Measurements from ENCODE around the gene POLK.
"Not testable (repeated sequence)": the region's sequence is repeated elsewhere in the genome, so short reads cannot be mapped to it uniquely, and the experiment has no call there.

POLK gene

GRCh38 chr5:75529185-75529584 is 17.5 kb downstream of the POLK start:
- Histone ChIP-seq H3K4me3 (ENCODE audit: low read depth, low read length) (no peak overlapping the region), H3K9me3 (no peaks in the 10 kb centered on the region; the same call in 1 of the 2 replicates), H3K4me1 (no peaks in the 10 kb centered on the region), H3K36me3 (peaks cover 4% of the 10 kb centered on the region; the same call in 1 of the 2 replicates), H3K27me3 (no peaks in the 10 kb centered on the region)
- DNase-seq, result no peak
- TF ChIP-seq, protein P1, sequence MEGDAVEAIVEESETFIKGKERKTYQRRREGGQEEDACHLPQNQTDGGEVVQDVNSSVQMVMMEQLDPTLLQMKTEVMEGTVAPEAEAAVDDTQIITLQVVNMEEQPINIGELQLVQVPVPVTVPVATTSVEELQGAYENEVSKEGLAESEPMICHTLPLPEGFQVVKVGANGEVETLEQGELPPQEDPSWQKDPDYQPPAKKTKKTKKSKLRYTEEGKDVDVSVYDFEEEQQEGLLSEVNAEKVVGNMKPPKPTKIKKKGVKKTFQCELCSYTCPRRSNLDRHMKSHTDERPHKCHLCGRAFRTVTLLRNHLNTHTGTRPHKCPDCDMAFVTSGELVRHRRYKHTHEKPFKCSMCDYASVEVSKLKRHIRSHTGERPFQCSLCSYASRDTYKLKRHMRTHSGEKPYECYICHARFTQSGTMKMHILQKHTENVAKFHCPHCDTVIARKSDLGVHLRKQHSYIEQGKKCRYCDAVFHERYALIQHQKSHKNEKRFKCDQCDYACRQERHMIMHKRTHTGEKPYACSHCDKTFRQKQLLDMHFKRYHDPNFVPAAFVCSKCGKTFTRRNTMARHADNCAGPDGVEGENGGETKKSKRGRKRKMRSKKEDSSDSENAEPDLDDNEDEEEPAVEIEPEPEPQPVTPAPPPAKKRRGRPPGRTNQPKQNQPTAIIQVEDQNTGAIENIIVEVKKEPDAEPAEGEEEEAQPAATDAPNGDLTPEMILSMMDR (IDR thresholded peaks at IDR 0.05; ENCODE audit: low read depth, low read length), result no peak

DNA sequence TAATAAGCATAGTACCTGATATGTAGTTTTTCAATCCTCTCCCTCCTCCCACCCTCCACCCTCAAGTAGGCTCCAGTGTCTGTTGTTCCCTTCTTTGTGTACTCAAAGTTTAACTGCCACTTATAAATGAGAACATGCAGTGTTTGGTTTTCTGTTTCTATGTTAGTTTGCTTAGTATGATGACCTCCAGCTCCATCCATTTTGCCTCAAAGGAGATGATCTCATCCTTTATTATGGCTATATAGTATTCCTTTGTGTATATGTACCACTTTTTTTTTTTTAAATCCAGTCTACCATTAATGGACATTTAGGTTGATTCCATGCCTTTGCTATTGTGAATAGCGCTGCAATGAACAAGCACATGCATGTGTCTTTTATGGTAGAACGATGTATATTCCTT is 20.5 kb downstream of the POLK start:
- H3K27me3 ChIP-seq, result no peaks in the 10 kb centered on the region
- H3K9me3 ChIP-seq, result no peaks in the 10 kb centered on the region; the same call in 1 of the 2 replicates
- no peak for DNase-seq
- peaks cover 4% of the 10 kb centered on the region; the same call in 1 of the 2 replicates for H3K36me3 ChIP-seq
- H3K4me3 ChIP-seq (ENCODE audit: low read depth, low read length), result no peak overlapping the region
- no peaks in the 10 kb centered on the region; the same call in 1 of the 2 replicates for H3K4me1 ChIP-seq
- TF ChIP-seq, protein P1 (IDR thresholded peaks at IDR 0.05; ENCODE audit: low read depth, low read length), result no peak

DNA sequence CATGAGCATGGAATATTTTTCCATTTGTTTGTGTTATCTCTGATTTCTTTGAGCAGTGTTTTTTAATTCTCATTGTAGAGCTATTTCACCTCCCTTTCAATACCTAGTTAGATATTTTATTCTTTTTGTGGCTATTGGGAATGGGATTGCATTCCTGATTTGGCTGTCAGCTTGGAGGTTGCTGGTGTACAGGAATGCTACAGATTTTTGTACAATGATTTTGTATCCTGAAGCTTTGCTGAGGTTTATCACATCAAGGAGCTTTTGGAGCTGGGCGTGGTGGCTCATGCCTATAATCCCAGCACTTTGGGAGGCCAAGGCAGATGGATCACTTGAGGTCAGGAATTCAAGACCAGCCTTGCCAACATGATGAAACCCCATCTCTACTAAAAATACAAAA is 22.0 kb downstream of the POLK start:
- not testable (repeated sequence) for H3K27me3 ChIP-seq; H3K4me1 ChIP-seq; DNase-seq; H3K36me3 ChIP-seq; H3K9me3 ChIP-seq; H3K4me3 ChIP-seq (ENCODE audit: low read depth, low read length)

DNA sequence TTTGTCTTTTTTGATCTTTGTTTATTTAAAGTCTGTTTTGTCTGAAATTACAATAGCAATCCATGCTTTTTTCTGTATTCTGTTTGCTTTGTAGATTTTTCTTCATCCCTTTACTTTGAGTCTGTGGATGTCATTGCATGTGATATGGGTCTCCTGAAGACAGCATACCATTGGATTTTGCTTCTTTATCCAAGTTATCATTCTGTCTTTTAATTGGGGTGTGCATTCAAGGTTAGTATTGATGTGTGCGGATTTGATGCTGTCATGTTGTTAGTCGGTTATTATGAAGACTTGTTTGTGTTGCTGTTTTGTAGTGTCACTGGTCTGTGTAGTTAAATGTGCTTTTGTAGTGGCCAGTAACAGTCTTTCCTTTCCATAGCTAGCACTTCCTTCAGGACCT is 23.0 kb downstream of the POLK start:
- Histone ChIP-seq H3K9me3 (no peaks in the 10 kb centered on the region; the same call in 1 of the 2 replicates), H3K4me3 (ENCODE audit: low read depth, low read length) (no peak overlapping the region), H3K36me3 (no peaks in the 10 kb centered on the region; the same call in 1 of the 2 replicates), H3K27me3 (no peaks in the 10 kb centered on the region), H3K4me1 (no peaks in the 10 kb centered on the region; the same call in 1 of the 2 replicates)
- TF ChIP-seq, protein P1 (IDR thresholded peaks at IDR 0.05; ENCODE audit: low read depth, low read length), result no peak
- DNase-seq, result no peak

DNA sequence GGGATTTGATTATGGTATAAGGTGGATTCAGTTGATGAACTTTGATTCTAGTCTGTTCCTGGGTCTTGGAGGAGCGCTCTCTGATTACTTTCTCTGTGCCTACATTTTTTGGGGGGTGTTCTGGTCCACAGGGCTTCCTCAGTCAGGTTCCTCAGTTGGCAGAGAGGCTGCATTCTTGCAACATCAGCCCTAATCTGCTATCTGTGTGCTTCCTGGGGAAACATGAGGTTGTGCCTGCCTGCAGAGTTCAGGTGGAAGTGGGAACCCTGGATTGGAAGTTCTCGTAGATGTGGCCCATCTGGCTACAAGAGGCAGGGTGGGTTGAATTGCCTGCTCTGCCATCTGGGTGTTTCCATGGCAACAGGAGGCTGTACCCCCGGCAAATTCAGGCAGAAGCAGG is 24.5 kb downstream of the POLK start:
- no peaks in the 10 kb centered on the region; the same call in 1 of the 2 replicates for H3K4me1 ChIP-seq
- H3K9me3 ChIP-seq, result no peaks in the 10 kb centered on the region; the same call in 1 of the 2 replicates
- peak; percentile 10 for DNase-seq
- no peaks in the 10 kb centered on the region; the same call in 1 of the 2 replicates for H3K36me3 ChIP-seq
- no peak overlapping the region for H3K4me3 ChIP-seq (ENCODE audit: low read depth, low read length)
- H3K27me3 ChIP-seq, result no peaks in the 10 kb centered on the region
- TF ChIP-seq, protein P1 (IDR thresholded peaks at IDR 0.05; ENCODE audit: low read depth, low read length), result no peak

GRCh38 chr5:75536694-75537360 is 25.1 kb downstream of the POLK start:
- Histone ChIP-seq H3K9me3 (no peaks in the 10 kb centered on the region; the same call in 1 of the 2 replicates), H3K4me3 (ENCODE audit: low read depth, low read length) (no peak overlapping the region), H3K4me1 (no peaks in the 10 kb centered on the region; the same call in 1 of the 2 replicates), H3K27me3 (no peaks in the 10 kb centered on the region), H3K36me3 (no peaks in the 10 kb centered on the region; the same call in 1 of the 2 replicates)
- DNase-seq, result peak; percentile 7
- TF ChIP-seq, protein P1 (IDR thresholded peaks at IDR 0.05; ENCODE audit: low read depth, low read length), result no peak
